Endothelial cell (in vitro differentiated cells): Measurements from ENCODE around the gene OR2AE1. TPM values are rescaled to one million over a fixed set of nuclear protein-coding genes. Genes with fewer than 3 reads are reported as not detected.

Source experiments
- DNase-seq: peaks from one replicate; pipeline ENCODE4 v3.0.0; 2021; ENCODE audit warnings: low spot score
- H3K27ac Mint-ChIP-seq: one replicate; pipeline ENCODE4 v1.8.0; 2021; ENCODE audit warnings: mixed read lengths, inconsistent platforms; ENCODE audit not compliant: unreplicated experiment
- H3K27me3 Mint-ChIP-seq: one replicate; pipeline ENCODE4 v1.8.0; 2021; ENCODE audit warnings: mild to moderate bottlenecking, moderate library complexity, mixed read lengths, inconsistent platforms; ENCODE audit not compliant: unreplicated experiment
- H3K36me3 Mint-ChIP-seq: one replicate; pipeline ENCODE4 v1.8.0; 2021; ENCODE audit warnings: mild to moderate bottlenecking, low read depth, mixed read lengths, inconsistent platforms; ENCODE audit not compliant: unreplicated experiment
- H3K4me1 Mint-ChIP-seq: one replicate; pipeline ENCODE4 v1.8.0; 2021; ENCODE audit warnings: mild to moderate bottlenecking, mixed read lengths, inconsistent platforms; ENCODE audit not compliant: unreplicated experiment
- H3K4me3 Mint-ChIP-seq: one replicate; pipeline ENCODE4 v1.8.0; 2021; ENCODE audit warnings: mild to moderate bottlenecking, mixed read lengths, inconsistent platforms; ENCODE audit not compliant: unreplicated experiment
- H3K9me3 Mint-ChIP-seq: one replicate; pipeline ENCODE4 v1.8.0; 2021; ENCODE audit warnings: mixed read lengths, inconsistent platforms; ENCODE audit not compliant: unreplicated experiment
- CTCF ChIP-seq: fragments of 200-600 bp; sonication (generic); IDR thresholded peaks from one replicate; pipeline ENCODE4 v1.5.0; 2021; ENCODE audit warnings: antibody characterized with exemption; ENCODE audit not compliant: unreplicated experiment
- total RNA-seq: library from RNA; stranded (reverse); fragmentation: NEBNext Ultra II Directional; extraction: Animal tissue kit (Norgen Biotek cat#: 25700); gene quantifications from one replicate; pipeline ENCODE4 v1.2.1, GENCODE V29; 2021; ENCODE audit not compliant: unreplicated experiment

OR2AE1 gene
- total RNA-seq, 1 donor from 2014 or later: not detected

- Mint-ChIP-seq H3K4me3 (no peak overlapping the region), H3K9me3 (no peaks in the 10 kb centered on the region), H3K36me3 (no peaks in the 10 kb centered on the region), H3K27ac (no peak overlapping the region), H3K4me1 (peaks cover 19% of the 10 kb centered on the region), H3K27me3 (no peaks in the 10 kb centered on the region)
- TF ChIP-seq CTCF: no peak
- no peak for DNase-seq
These were observed 41.6 kb downstream of the OR2AE1 start for GRCh38 chr7:99835189-99835588.

- no peak overlapping the region for H3K27ac Mint-ChIP-seq
- DNase-seq: no peak
- H3K9me3 Mint-ChIP-seq: no peaks in the 10 kb centered on the region
- TF ChIP-seq CTCF: no peak
- no peak overlapping the region for H3K4me3 Mint-ChIP-seq
- no peaks in the 10 kb centered on the region for H3K36me3 Mint-ChIP-seq
- no peaks in the 10 kb centered on the region for H3K27me3 Mint-ChIP-seq
- peaks cover 18% of the 10 kb centered on the region for H3K4me1 Mint-ChIP-seq
These were observed 42.5 kb downstream of the OR2AE1 start for GRCh38 chr7:99834382-99834781.

GRCh38 chr7:99833289-99833877, 43.5 kb downstream of the OR2AE1 start:
- no peak for DNase-seq
- Mint-ChIP-seq H3K9me3 (no peaks in the 10 kb centered on the region), H3K4me3 (no peak overlapping the region), H3K36me3 (no peaks in the 10 kb centered on the region), H3K27ac (no peak overlapping the region), H3K4me1 (peaks cover 18% of the 10 kb centered on the region), H3K27me3 (peaks cover 2% of the 10 kb centered on the region)
- TF ChIP-seq CTCF: no peak

- no peak overlapping the region for H3K27ac Mint-ChIP-seq
- H3K4me1 Mint-ChIP-seq: peaks cover 13% of the 10 kb centered on the region
- no peak for TF ChIP-seq CTCF
- no peak for DNase-seq
- H3K9me3 Mint-ChIP-seq: no peaks in the 10 kb centered on the region
- no peaks in the 10 kb centered on the region for H3K36me3 Mint-ChIP-seq
- peaks cover 2% of the 10 kb centered on the region for H3K27me3 Mint-ChIP-seq
- H3K4me3 Mint-ChIP-seq: no peak overlapping the region
These were observed 45.2 kb downstream of the OR2AE1 start for GRCh38 chr7:99831595-99831994.

- Mint-ChIP-seq H3K4me1 (peaks cover 13% of the 10 kb centered on the region), H3K27me3 (peaks cover 2% of the 10 kb centered on the region), H3K27ac (no peak overlapping the region), H3K4me3 (no peak overlapping the region), H3K36me3 (no peaks in the 10 kb centered on the region), H3K9me3 (no peaks in the 10 kb centered on the region)
- TF ChIP-seq CTCF: no peak
- DNase-seq: no peak
These were observed 47.2 kb downstream of the OR2AE1 start for GRCh38 chr7:99829524-99830160.
